Measurements from ENCODE around the gene ADAMTS19. TPM values are rescaled to one million over a fixed set of nuclear protein-coding genes. Genes with fewer than 3 reads are reported as not detected.

The ADAMTS19 gene
- total RNA-seq, 1 experiment from 2014 or later = 20.3 TPM

DNA sequence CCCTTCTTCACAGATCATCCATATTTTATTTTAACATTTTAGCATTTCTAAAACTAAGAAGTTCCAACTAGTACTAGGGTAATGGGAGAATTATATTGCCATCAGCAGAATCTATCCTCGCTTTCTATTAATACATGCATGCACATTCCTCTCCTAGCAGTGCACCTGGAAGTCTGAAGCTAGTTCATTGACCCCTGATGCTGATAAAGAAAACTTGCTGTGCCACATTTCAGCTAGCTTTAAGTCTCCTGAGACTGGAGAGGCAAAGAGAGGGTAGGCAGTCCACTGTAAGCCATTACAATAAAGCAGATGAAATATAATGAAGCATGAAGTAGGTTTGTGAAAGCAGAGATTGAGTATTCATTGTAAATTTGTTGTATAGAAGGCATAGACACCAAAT lies 303.6 kb downstream of the ADAMTS19 start:
- Mint-ChIP-seq H3K27ac (no peak overlapping the region), H3K36me3 (ENCODE audit: insufficient read depth in 1 of 3, low read depth in 3 of 3) (no peaks in the 10 kb centered on the region), H3K27me3 (ENCODE audit: low read depth) (no peaks in the 10 kb centered on the region), H3K4me1 (peaks cover 12 to 19% of the 10 kb centered on the region in 2 experiments), H3K9me3 (no peaks in the 10 kb centered on the region), H3K4me3 (no peak overlapping the region)
- H3K23ac ChIP-seq (ENCODE audit: insufficient read length, low read depth, low read length) = no peak overlapping the region
- no peak overlapping the region for H3K4ac ChIP-seq (ENCODE audit: low read depth, low read length)
- H2BK5ac ChIP-seq (ENCODE audit: insufficient read length, low read length) = no peak overlapping the region
- H4K20me1 ChIP-seq (ENCODE audit: control insufficient read depth, insufficient read depth, insufficient read length) = no peaks in the 10 kb centered on the region
- no peak overlapping the region for H3K18ac ChIP-seq (ENCODE audit: insufficient read length, low read depth, low read length)
- H2AFZ ChIP-seq (ENCODE audit: low read length) = no peak overlapping the region
- H3K4me1 ChIP-seq (ENCODE audit: insufficient read depth, low read length) = peaks cover 3% of the 10 kb centered on the region
- no peak overlapping the region for H3K9ac ChIP-seq (ENCODE audit: extremely low read depth, insufficient read length, low read length)
- H4K5ac ChIP-seq (ENCODE audit: insufficient read length, low read depth, low read length) = no peak overlapping the region
- H2AK5ac ChIP-seq (ENCODE audit: insufficient read length, low read length) = no peak overlapping the region
- H3K56ac ChIP-seq (ENCODE audit: insufficient read length, low read depth, low read length) = no peak overlapping the region
- no peak overlapping the region for H4K8ac ChIP-seq (replicated peaks; ENCODE audit: insufficient read length, low read depth, low read length)
- no peak overlapping the region for H2BK15ac ChIP-seq (ENCODE audit: low read depth, low read length)
- H3K9me3 ChIP-seq (ENCODE audit: control insufficient read depth, low read depth, low read length) = no peaks in the 10 kb centered on the region
- H3K14ac ChIP-seq (ENCODE audit: insufficient read depth, low read length) = no peak overlapping the region
- DNase-seq = no peak
- H2BK12ac ChIP-seq (ENCODE audit: insufficient read length, low read depth, low read length) = no peak overlapping the region
- no peak overlapping the region for H3T11ph ChIP-seq (ENCODE audit: low read length)
- no CpG with 5 or more reads among the region's 1 CpG for WGBS (ENCODE audit: extremely low coverage, insufficient read length, low lambda C conversion rate)
- H3K4me2 ChIP-seq (ENCODE audit: insufficient read depth, insufficient read length, low read length) = no peak overlapping the region
- TF ChIP-seq, protein P1, sequence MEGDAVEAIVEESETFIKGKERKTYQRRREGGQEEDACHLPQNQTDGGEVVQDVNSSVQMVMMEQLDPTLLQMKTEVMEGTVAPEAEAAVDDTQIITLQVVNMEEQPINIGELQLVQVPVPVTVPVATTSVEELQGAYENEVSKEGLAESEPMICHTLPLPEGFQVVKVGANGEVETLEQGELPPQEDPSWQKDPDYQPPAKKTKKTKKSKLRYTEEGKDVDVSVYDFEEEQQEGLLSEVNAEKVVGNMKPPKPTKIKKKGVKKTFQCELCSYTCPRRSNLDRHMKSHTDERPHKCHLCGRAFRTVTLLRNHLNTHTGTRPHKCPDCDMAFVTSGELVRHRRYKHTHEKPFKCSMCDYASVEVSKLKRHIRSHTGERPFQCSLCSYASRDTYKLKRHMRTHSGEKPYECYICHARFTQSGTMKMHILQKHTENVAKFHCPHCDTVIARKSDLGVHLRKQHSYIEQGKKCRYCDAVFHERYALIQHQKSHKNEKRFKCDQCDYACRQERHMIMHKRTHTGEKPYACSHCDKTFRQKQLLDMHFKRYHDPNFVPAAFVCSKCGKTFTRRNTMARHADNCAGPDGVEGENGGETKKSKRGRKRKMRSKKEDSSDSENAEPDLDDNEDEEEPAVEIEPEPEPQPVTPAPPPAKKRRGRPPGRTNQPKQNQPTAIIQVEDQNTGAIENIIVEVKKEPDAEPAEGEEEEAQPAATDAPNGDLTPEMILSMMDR (conservative IDR thresholded peaks at IDR 0.05) = no peak
- H2BK120ac ChIP-seq (ENCODE audit: low read depth, low read length, poor library complexity, severe bottlenecking) = no peak overlapping the region
- H3K79me1 ChIP-seq (ENCODE audit: insufficient read depth, low read depth, low read length, poor library complexity, severe bottlenecking) = no peaks in the 10 kb centered on the region
- H3K23me2 ChIP-seq (ENCODE audit: insufficient read length, low read depth, low read length, poor library complexity, severe bottlenecking) = no peaks in the 10 kb centered on the region
- no peak overlapping the region for H3K27ac ChIP-seq (ENCODE audit: insufficient read length, low read depth, low read length)
- H4K91ac ChIP-seq (ENCODE audit: insufficient read length, low read depth, low read length) = no peak overlapping the region
- H3K79me2 ChIP-seq (ENCODE audit: insufficient read depth, low read length) = no peaks in the 10 kb centered on the region
- no peaks in the 10 kb centered on the region for H3K27me3 ChIP-seq (ENCODE audit: insufficient read depth, low read length)
- H2BK20ac ChIP-seq (ENCODE audit: low read depth, low read length, poor library complexity, severe bottlenecking) = no peak overlapping the region
